ENCODE measurements around the gene FAM168B. TPM values are rescaled to one million over a fixed set of nuclear protein-coding genes. Genes with fewer than 3 reads are reported as not detected.

Gene FAM168B
- total RNA-seq, 2 donors from 2014 or later, result 69.2 to 77.1 TPM

DNA sequence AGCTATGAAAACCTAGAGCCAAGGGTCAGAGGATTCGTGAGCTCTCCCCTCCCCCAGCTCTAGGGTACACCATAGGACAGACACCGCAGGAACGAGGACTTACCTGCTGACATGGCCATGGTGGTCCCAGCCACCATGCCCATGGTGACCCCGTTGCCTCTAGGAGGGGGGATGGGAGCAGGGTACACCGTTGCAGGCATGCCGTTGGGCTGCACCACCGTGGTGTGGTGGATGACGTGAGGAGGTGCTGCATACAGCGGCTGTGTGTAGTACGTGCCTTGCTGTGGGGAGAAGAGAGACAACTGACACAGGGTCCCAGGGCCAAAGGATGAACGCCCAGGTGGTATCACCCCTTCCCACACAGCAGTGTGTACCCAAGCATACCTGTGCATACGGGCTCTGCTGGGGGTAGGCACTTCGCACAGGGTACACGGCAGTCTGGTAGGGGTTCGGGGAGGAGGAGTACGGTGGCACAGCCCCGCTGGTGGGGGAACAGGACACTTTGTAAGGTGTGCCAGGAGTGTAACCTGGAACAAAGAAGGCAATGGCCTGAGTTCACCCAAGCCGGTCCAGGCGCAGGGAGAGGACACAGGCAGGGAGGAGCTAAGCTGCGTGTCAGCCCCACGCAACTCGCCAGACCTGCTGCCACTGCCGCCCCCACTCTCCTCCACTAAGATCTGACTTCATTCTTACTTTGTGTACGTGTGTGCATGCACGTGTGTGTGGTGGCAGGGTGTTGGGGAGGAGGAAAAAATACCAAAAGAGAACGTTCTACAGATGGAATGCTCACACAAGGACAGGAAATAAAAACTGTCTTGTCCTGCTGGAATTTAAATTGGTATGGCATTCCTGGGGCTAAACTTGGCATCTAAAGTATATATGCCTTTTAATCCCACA lies 37.8 kb downstream of the FAM168B start:
- ATAC-seq (replicated peaks), result no peak
- H3K9me3 Mint-ChIP-seq, result no peaks in the 10 kb centered on the region
- H3K4me3 Mint-ChIP-seq, result no peak overlapping the region
- H3K36me3 Mint-ChIP-seq (ENCODE audit: low read depth), result peaks cover 96% of the 10 kb centered on the region
- peak overlapping the region; percentile 6 for H3K27ac Mint-ChIP-seq
- no peaks in the 10 kb centered on the region for H3K27me3 Mint-ChIP-seq
- peaks cover 5% of the 10 kb centered on the region for H3K4me1 Mint-ChIP-seq

- no peak for ATAC-seq (replicated peaks)
- Mint-ChIP-seq H3K4me1 (peaks cover 5% of the 10 kb centered on the region), H3K27me3 (no peaks in the 10 kb centered on the region), H3K4me3 (no peak overlapping the region), H3K27ac (no peak overlapping the region), H3K9me3 (no peaks in the 10 kb centered on the region), H3K36me3 (ENCODE audit: low read depth) (peaks cover 99% of the 10 kb centered on the region)
Measured at GRCh38 chr2:131054488-131054887, 38.8 kb downstream of the FAM168B start.

DNA sequence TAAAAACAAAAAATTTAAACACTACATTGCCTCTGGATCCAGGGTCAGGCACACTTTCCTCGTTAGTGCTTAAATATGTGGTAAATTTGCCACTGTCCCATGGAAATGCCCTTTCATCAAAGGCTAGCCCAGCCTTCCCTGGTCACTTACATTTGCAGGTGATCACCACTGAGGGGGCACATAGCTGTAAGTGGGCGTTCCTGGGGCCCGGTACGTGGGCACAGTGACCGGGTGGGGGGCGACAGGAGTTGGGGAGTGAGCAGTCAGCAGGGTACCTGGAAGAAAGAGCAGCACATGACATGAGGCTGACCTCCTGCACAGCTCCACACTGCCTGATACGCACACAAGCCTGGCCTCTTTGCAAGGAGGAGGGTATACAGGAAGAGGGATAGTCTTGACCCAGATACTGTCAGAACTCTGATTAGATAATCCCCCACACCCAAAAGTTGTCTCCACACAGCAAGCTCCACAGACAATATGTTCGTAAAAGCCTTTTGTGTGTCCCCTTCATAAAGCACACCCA lies 40.5 kb downstream of the FAM168B start:
- no peak for ATAC-seq (replicated peaks)
- peaks cover 5% of the 10 kb centered on the region for H3K4me1 Mint-ChIP-seq

DNA sequence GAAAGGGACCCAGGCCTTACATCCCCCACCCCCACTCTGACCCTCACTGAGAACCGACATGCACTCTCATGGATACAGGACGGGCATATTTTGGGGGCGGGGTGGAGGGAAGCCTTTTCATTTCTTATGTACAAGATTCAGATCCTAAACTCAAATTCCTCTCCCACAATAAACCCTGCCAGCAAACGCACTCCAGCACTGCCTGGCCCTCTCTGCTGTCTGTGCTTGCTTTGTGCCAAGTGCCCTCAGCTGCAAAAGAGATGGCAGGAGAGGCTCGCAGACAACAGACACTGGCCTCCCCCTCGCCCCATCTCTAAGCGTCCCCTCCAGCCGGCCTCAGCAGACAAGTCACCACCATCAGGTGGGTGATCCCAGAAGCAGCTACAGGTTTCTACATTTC lies 42.4 kb downstream of the FAM168B start:
- no peak for ATAC-seq (replicated peaks)
- H3K27me3 Mint-ChIP-seq, result no peaks in the 10 kb centered on the region
- H3K4me3 Mint-ChIP-seq, result no peak overlapping the region
- no peak overlapping the region for H3K27ac Mint-ChIP-seq
- no peaks in the 10 kb centered on the region for H3K9me3 Mint-ChIP-seq
- peaks cover 5% of the 10 kb centered on the region for H3K4me1 Mint-ChIP-seq
- H3K36me3 Mint-ChIP-seq (ENCODE audit: low read depth), result peaks cover 97% of the 10 kb centered on the region

More for the DNA sequence above, 40.5 kb downstream of the FAM168B start:
- H3K36me3 Mint-ChIP-seq (ENCODE audit: low read depth), result peaks cover 99% of the 10 kb centered on the region
- H3K27me3 Mint-ChIP-seq, result no peaks in the 10 kb centered on the region
- H3K27ac Mint-ChIP-seq, result no peak overlapping the region
- no peak overlapping the region for H3K4me3 Mint-ChIP-seq
- no peaks in the 10 kb centered on the region for H3K9me3 Mint-ChIP-seq

GRCh38 chr2:131049150-131049718 lies 44.0 kb downstream of the FAM168B start:
- no peaks in the 10 kb centered on the region for H3K4me1 Mint-ChIP-seq
- no peak overlapping the region for H3K4me3 Mint-ChIP-seq
- H3K9me3 Mint-ChIP-seq, result no peaks in the 10 kb centered on the region
- no peak for ATAC-seq (replicated peaks)
- peaks cover 81% of the 10 kb centered on the region for H3K36me3 Mint-ChIP-seq (ENCODE audit: low read depth)
- no peaks in the 10 kb centered on the region for H3K27me3 Mint-ChIP-seq
- H3K27ac Mint-ChIP-seq, result no peak overlapping the region

DNA sequence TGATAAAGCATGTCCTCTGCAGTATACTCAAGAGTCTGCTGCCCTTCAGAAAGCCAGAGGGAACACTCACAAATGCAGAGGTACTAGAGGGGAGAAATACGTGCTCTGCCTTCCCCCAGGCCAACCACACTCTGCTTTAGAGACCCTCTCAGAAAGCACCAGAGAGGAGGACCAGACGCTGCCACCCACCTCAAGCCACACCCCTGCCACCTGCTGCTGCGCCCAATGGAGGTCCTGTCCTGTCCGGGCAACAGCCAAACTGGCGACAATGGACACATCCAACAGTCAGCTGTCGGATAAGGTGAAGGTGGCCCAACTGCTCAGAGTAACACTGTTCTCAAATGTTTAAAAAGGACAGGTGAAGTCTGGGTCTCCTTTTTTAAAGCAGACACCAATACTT lies 44.6 kb downstream of the FAM168B start:
- H3K27ac Mint-ChIP-seq, result no peak overlapping the region
- no peaks in the 10 kb centered on the region for H3K9me3 Mint-ChIP-seq
- no peak for ATAC-seq (replicated peaks)
- peaks cover 76% of the 10 kb centered on the region for H3K36me3 Mint-ChIP-seq (ENCODE audit: low read depth)
- H3K4me1 Mint-ChIP-seq, result no peaks in the 10 kb centered on the region
- H3K4me3 Mint-ChIP-seq, result no peak overlapping the region
- no peaks in the 10 kb centered on the region for H3K27me3 Mint-ChIP-seq

- H3K4me3 Mint-ChIP-seq, result no peak overlapping the region
- ATAC-seq (replicated peaks), result no peak
- no peaks in the 10 kb centered on the region for H3K27me3 Mint-ChIP-seq
- no peaks in the 10 kb centered on the region for H3K9me3 Mint-ChIP-seq
- H3K36me3 Mint-ChIP-seq (ENCODE audit: low read depth), result peaks cover 70% of the 10 kb centered on the region
- H3K27ac Mint-ChIP-seq, result no peak overlapping the region
- no peaks in the 10 kb centered on the region for H3K4me1 Mint-ChIP-seq
Measured at GRCh38 chr2:131047920-131048560, 45.2 kb downstream of the FAM168B start.

DNA sequence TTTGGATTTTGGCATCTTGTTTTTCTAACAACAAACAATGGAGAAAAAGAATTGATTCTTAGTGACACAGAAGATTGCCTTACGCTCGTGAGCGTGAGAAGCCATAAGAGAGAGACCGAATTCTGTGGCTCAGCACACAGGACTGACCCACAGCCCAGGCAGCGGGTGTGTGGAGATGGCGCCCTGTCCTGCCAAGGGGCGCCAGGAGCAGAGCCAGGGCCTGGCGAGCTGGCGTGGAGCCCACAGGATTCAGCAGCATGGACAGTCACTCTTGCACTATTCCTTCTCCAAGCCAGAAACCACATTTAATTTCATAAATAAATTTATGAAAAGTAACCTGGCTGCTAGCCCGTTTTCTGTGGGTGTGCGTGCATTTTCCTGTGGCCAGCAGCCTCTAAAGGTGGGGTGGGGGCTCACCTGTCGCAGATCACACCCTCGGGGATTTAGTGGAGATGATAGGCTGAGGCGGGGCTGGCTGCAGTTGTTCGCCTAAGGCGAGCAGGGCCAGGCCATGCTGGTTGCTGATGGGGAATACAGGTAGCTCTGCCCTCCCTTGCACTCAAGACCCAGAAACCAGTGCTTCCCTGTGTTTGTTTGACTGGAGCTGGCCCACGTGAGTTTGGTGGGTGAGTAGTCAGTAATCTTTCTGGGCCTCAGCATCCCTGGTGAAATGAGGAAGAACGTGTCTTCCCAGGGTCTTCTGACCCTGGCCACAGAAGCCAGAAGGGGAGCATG lies 46.2 kb downstream of the FAM168B start:
- ATAC-seq (replicated peaks), result no peak
- no peaks in the 10 kb centered on the region for H3K9me3 Mint-ChIP-seq
- H3K36me3 Mint-ChIP-seq (ENCODE audit: low read depth), result peaks cover 61% of the 10 kb centered on the region
- no peaks in the 10 kb centered on the region for H3K4me1 Mint-ChIP-seq
- no peak overlapping the region for H3K27ac Mint-ChIP-seq
- no peaks in the 10 kb centered on the region for H3K27me3 Mint-ChIP-seq
- H3K4me3 Mint-ChIP-seq, result no peak overlapping the region

- Mint-ChIP-seq H3K27me3 (no peaks in the 10 kb centered on the region), H3K36me3 (ENCODE audit: low read depth) (peaks cover 52% of the 10 kb centered on the region), H3K4me1 (peaks cover 5% of the 10 kb centered on the region), H3K9me3 (no peaks in the 10 kb centered on the region), H3K27ac (peak overlapping the region; percentile 33), H3K4me3 (no peak overlapping the region)
- no peak for ATAC-seq (replicated peaks)
Measured at GRCh38 chr2:131046028-131046917, 47.0 kb downstream of the FAM168B start.

- Mint-ChIP-seq H3K27me3 (no peaks in the 10 kb centered on the region), H3K27ac (no peak overlapping the region), H3K36me3 (ENCODE audit: low read depth) (peaks cover 44% of the 10 kb centered on the region), H3K4me3 (no peak overlapping the region), H3K9me3 (no peaks in the 10 kb centered on the region), H3K4me1 (peaks cover 9% of the 10 kb centered on the region)
- ATAC-seq (replicated peaks), result no peak
Measured at GRCh38 chr2:131045286-131046027, 47.8 kb downstream of the FAM168B start.

DNA sequence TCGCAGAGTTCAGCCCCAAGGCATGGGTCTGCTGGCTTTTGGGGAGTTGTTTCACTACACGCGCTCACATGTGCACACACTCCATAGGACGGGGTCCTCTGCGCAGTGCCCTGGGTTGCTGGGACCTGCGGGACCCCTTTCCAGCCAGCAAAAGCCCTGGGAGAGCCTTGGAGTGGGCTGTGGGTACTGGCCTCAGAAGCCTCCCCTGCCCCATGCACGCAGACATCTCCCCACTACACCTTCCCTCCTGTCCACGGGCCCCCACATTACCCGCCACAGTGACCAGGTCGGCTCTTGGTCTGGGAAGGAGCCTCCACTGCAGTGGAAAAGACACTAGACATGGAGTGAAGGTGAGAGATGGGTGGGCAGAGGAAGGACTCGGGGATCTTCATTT lies 48.5 kb downstream of the FAM168B start:
- Mint-ChIP-seq H3K27me3 (no peaks in the 10 kb centered on the region), H3K9me3 (no peaks in the 10 kb centered on the region), H3K4me3 (no peak overlapping the region), H3K27ac (no peak overlapping the region), H3K4me1 (peaks cover 9% of the 10 kb centered on the region), H3K36me3 (ENCODE audit: low read depth) (peaks cover 37% of the 10 kb centered on the region)
- no peak for ATAC-seq (replicated peaks)

DNA sequence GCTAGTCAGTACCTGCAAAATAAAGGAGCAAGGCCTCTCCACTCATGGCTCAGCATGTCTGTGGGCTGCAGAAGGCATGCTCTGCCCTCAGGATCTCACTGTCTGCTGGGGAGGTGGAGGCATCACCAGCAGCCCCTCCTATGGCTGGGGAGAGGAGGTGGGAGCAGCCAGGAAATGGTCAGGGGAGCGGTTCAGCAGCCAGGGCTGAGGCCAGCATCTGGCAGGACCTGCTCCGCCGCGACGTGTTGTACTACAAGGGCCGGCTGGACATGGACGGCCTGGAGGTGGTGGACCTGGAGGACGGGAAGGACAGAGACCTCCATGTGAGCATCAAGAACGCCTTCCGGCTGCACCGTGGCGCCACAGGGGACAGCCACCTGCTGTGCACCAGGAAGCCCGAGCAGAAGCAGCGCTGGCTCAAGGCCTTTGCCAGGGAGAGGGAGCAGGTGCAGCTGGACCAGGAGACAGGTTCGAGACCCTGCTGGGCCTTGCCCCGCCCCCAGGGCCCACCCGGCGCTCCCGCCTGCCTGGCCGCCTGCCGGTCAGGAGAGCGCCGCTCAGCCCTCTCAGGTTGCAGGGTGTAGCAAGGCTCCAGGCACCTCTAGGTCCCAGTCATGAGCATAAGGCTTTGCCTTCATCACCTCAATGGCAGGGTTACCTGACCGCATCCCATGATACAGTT lies 49.0 kb downstream of the FAM168B start:
- H3K36me3 Mint-ChIP-seq (ENCODE audit: low read depth), result peaks cover 32% of the 10 kb centered on the region
- ATAC-seq (replicated peaks), result no peak
- peaks cover 9% of the 10 kb centered on the region for H3K4me1 Mint-ChIP-seq
- H3K27me3 Mint-ChIP-seq, result no peaks in the 10 kb centered on the region
- H3K27ac Mint-ChIP-seq, result peak overlapping the region; percentile 33
- no peaks in the 10 kb centered on the region for H3K9me3 Mint-ChIP-seq
- no peak overlapping the region for H3K4me3 Mint-ChIP-seq

Data from activated T-helper 17 cell treated with anti-CD3 and anti-CD28 coated beads, Interleukin-2, amount 50 U/mL, for 72 hours (primary cell).